Panc1 (cell line): ENCODE measurements around the gene MSLN. TPM values are rescaled to one million over a fixed set of nuclear protein-coding genes. Genes with fewer than 3 reads are reported as not detected.

Experiments used
- ATAC-seq: fragments of 200-7000 bp; cut with Tn5 transposase; 2 replicates; pipeline ENCODE4 v1.9.1; 2020; ENCODE audit warnings: mild to moderate bottlenecking, moderate library complexity
- BruUV-seq: library from RNA; stranded (reverse); fragments of 400-500 nt; replicated peaks from 2 replicates; lab custom pipeline; 2021; lab: Mats Ljungman, UMichigan
- CTCF ChIA-PET: fragments of 300-600 bp; sonication (Branson Sonifier 250); formaldehyde crosslinking; loops from one replicate; lab custom pipeline; 2022; ENCODE audit warnings: antibody characterized with exemption; lab: Charles Lee
- POLR2A ChIA-PET: fragments of 300-600 bp; sonication (Branson Sonifier 250); formaldehyde crosslinking; loops from one replicate; lab custom pipeline; 2022; ENCODE audit warnings: antibody characterized with exemption; lab: Charles Lee
- DNase-seq: peaks from one replicate; pipeline ENCODE4 v3.0.0-alpha.2; 2010; ENCODE audit warnings: low read depth, low spot score
- H3K27ac ChIP-seq: 2 replicates; pipeline ENCODE4 v1.5.1; 2011; ENCODE audit warnings: mild to moderate bottlenecking, low read length, inconsistent platforms
- H3K27me3 ChIP-seq: fragments of 200-500 bp; sonication (Bioruptor generic); 2 replicates; pipeline ENCODE4 v1.6.0; 2014; ENCODE audit warnings: low read length, inconsistent platforms; ENCODE audit not compliant: control insufficient read depth, insufficient read depth
- H3K36me3 ChIP-seq: fragments of 200-500 bp; sonication (Bioruptor generic); 2 replicates; pipeline ENCODE4 v1.5.1; 2014; ENCODE audit warnings: inconsistent platforms, mild to moderate bottlenecking, low read length, moderate library complexity; ENCODE audit not compliant: control insufficient read depth, insufficient read depth
- H3K4me1 ChIP-seq: 2 replicates; pipeline ENCODE4 v1.5.1; 2011; ENCODE audit warnings: inconsistent platforms, mild to moderate bottlenecking, low read length, moderate library complexity; ENCODE audit not compliant: control insufficient read depth, insufficient read depth
- H3K4me3 ChIP-seq, 2 experiments: 2 replicates each; pipeline ENCODE4 v1.5.1; 2011 to 2012; ENCODE audit warnings: low read depth in 2 of 2, low read length in 2 of 2, mild to moderate bottlenecking in 2 of 2, inconsistent platforms in 1 of 2, moderate library complexity in 1 of 2
- H3K9me3 ChIP-seq: fragments of 200-500 bp; sonication (Bioruptor generic); 2 replicates; pipeline ENCODE4 v1.5.1; 2014; ENCODE audit warnings: low read depth, mild to moderate bottlenecking, inconsistent platforms, low read length, moderate library complexity; ENCODE audit not compliant: control insufficient read depth, insufficient read depth
- CTCF ChIP-seq: fragments of 450-650 bp; IDR thresholded peaks from 2 replicates; pipeline ENCODE4 v1.5.1; 2017; ENCODE audit warnings: mild to moderate bottlenecking
- POLR2AphosphoS5 ChIP-seq: IDR thresholded peaks from 2 replicates; pipeline ENCODE4 v1.6.1; 2012; ENCODE audit warnings: mild to moderate bottlenecking, low read depth, low read length, moderate library complexity
- REST ChIP-seq, 2 experiments: IDR thresholded peaks; 2 replicates each; pipeline ENCODE4 v1.6.1; 2011 to 2012; ENCODE audit warnings: low read depth in 2 of 2, control low read depth in 1 of 2, low read length in 1 of 2, mild to moderate bottlenecking in 1 of 2, moderate library complexity in 1 of 2; ENCODE audit not compliant: insufficient read depth in 1 of 2
- SIN3A ChIP-seq: IDR thresholded peaks from 2 replicates; pipeline ENCODE4 v1.6.1; 2012; ENCODE audit warnings: low read depth, mild to moderate bottlenecking, low read length, moderate library complexity, borderline replicate concordance; ENCODE audit not compliant: insufficient read depth
- TCF7L2 ChIP-seq: IDR thresholded peaks from 2 replicates; pipeline ENCODE4 v1.6.1; 2011; ENCODE audit warnings: mild to moderate bottlenecking, low read depth, low read length, inconsistent platforms
- in situ Hi-C: cut with HindIII; loops from 2 replicates; pipeline ENCODE4 v1.10.0; 2016; ENCODE audit warnings: low sequenced_read_pairs, low pct_unique_long_range_greater_than_20kb
- intact Hi-C: fragments of 100-400 bp; cut with micrococcal nuclease; formaldehyde crosslinking; loops from one replicate; pipeline ENCODE4 v1.10.0; 2022; ENCODE audit not compliant: unreplicated experiment
- total RNA-seq: library from RNA; stranded (reverse); gene quantifications from one replicate; pipeline ENCODE4 v1.2.1, GENCODE V29; 2021; ENCODE audit not compliant: unreplicated experiment

The MSLN gene
- total RNA-seq, 1 experiment from 2014 or later = 1.1 TPM

- no peak for TF ChIP-seq POLR2AphosphoS5
- no peak for TF ChIP-seq CTCF
- TF ChIP-seq REST (IDR thresholded peaks at IDR 0.05; ENCODE audit: insufficient read depth in 1 of 2, low read depth in 2 of 2, low read length in 1 of 2) = no peak
- no peak for TF ChIP-seq SIN3A
- TF ChIP-seq TCF7L2 = no peak
- ATAC-seq (peak; percentile 56), DNase-seq (no peak)
- Histone ChIP-seq H3K27ac (peak overlapping the region; percentile 31; the same call in 1 of the 2 replicates), H3K9me3 (no peaks in the 10 kb centered on the region), H3K27me3 (no peaks in the 10 kb centered on the region), H3K4me1 (peaks cover 10% of the 10 kb centered on the region), H3K4me3 (no peak overlapping the region), H3K36me3 (no peaks in the 10 kb centered on the region)
- no TSS peak for BruUV-seq
- intact Hi-C loops (no loop called here), in situ Hi-C loops (no loop called here)
- CTCF ChIA-PET = no interaction called here
- POLR2A ChIA-PET = no interaction called here
Observed at GRCh38 chr16:777826-778225, 17.3 kb downstream of the MSLN start.

GRCh38 chr16:778447-778846 lies 17.9 kb downstream of the MSLN start:
- ChIA-PET CTCF (no interaction called here), POLR2A (no interaction called here)
- in situ Hi-C loops = no loop called here

More at GRCh38 chr16:778447-778846, 17.9 kb downstream of the MSLN start:
- no peak overlapping the region for H3K4me3 ChIP-seq
- no peaks in the 10 kb centered on the region for H3K36me3 ChIP-seq
- H3K9me3 ChIP-seq = no peaks in the 10 kb centered on the region
- intact Hi-C loops = no loop called here
- H3K27me3 ChIP-seq = no peaks in the 10 kb centered on the region
- ATAC-seq = peak; percentile 15
- no peak for TF ChIP-seq POLR2AphosphoS5
- no peak for TF ChIP-seq REST (IDR thresholded peaks at IDR 0.05; ENCODE audit: insufficient read depth in 1 of 2, low read depth in 2 of 2, low read length in 1 of 2)
- TF ChIP-seq SIN3A = no peak
- TF ChIP-seq CTCF = no peak
- no peak for TF ChIP-seq TCF7L2
- BruUV-seq = no TSS peak
- no peak for DNase-seq
- no peak overlapping the region for H3K27ac ChIP-seq
- peaks cover 10% of the 10 kb centered on the region for H3K4me1 ChIP-seq
